GM23338 (cell line): ENCODE results near the gene NHERF1. TPM values are rescaled to one million over a fixed set of nuclear protein-coding genes. Genes with fewer than 3 reads are reported as not detected.

Experiments used
- ATAC-seq: fragments of 200-7000 bp; cut with Tn5 transposase; 3 replicates; pipeline ENCODE4 v1.9.1; 2020
- DNase-seq: peaks from one replicate; pipeline ENCODE4 v3.0.0-alpha.2; 2015; ENCODE audit warnings: low spot score
- H2AFZ ChIP-seq: fragments of 200-600 bp; sonication (generic); 2 replicates; pipeline ENCODE4 v1.8.0; 2016; ENCODE audit warnings: antibody characterized with exemption, mild to moderate bottlenecking, moderate library complexity
- H3F3A ChIP-seq: fragments of 200-600 bp; sonication (generic); replicated peaks from 2 replicates; pipeline ENCODE4 v1.8.0; 2017; ENCODE audit warnings: antibody characterized with exemption, mixed run types, low read depth
- H3K27ac ChIP-seq: fragments of 200-600 bp; sonication (generic); 2 replicates; pipeline ENCODE4 v1.6.1; 2016; ENCODE audit warnings: low read depth
- H3K27me3 ChIP-seq: fragments of 200-600 bp; sonication (generic); 2 replicates; pipeline ENCODE4 v1.8.0; 2016; ENCODE audit warnings: mild to moderate bottlenecking, mixed run types, moderate library complexity; ENCODE audit not compliant: insufficient read depth
- H3K36me3 ChIP-seq: fragments of 200-600 bp; sonication (generic); 2 replicates; pipeline ENCODE4 v1.8.0; 2016; ENCODE audit warnings: mild to moderate bottlenecking; ENCODE audit not compliant: insufficient read depth
- H3K4me1 ChIP-seq: fragments of 200-600 bp; sonication (generic); 2 replicates; pipeline ENCODE4 v1.8.0; 2016; ENCODE audit warnings: mild to moderate bottlenecking, moderate library complexity; ENCODE audit not compliant: insufficient read depth
- H3K4me2 ChIP-seq: fragments of 200-600 bp; sonication (generic); 2 replicates; pipeline ENCODE4 v1.7.1; 2017; ENCODE audit warnings: mixed run types
- H3K4me3 ChIP-seq: fragments of 200-600 bp; sonication (generic); 2 replicates; pipeline ENCODE4 v1.6.1; 2016; ENCODE audit warnings: mixed run types
- H3K79me2 ChIP-seq: fragments of 200-600 bp; sonication (generic); replicated peaks from 2 replicates; pipeline ENCODE4 v1.8.0; 2017; ENCODE audit warnings: mild to moderate bottlenecking; ENCODE audit not compliant: insufficient read depth
- H3K9me2 ChIP-seq: fragments of 200-600 bp; sonication (generic); 2 replicates; pipeline ENCODE4 v1.8.0; 2017; ENCODE audit not compliant: insufficient read depth
- H4K20me1 ChIP-seq: fragments of 200-600 bp; sonication (generic); replicated peaks from 2 replicates; pipeline ENCODE4 v1.8.0; 2017; ENCODE audit warnings: mild to moderate bottlenecking; ENCODE audit not compliant: insufficient read depth
- H3K27ac Mint-ChIP-seq: 2 replicates; pipeline ENCODE4 v1.8.0; 2020; ENCODE audit warnings: inconsistent platforms, mild to moderate bottlenecking, moderate library complexity, mixed read lengths
- H3K27me3 Mint-ChIP-seq: 3 replicates; pipeline ENCODE4 v1.8.0; 2022; ENCODE audit warnings: low read depth, mild to moderate bottlenecking, moderate library complexity, mixed read lengths, inconsistent platforms; ENCODE audit not compliant: insufficient read depth, poor library complexity
- H3K36me3 Mint-ChIP-seq: 3 replicates; pipeline ENCODE4 v1.8.0; 2021; ENCODE audit warnings: low read depth, mild to moderate bottlenecking, inconsistent platforms, moderate library complexity, mixed read lengths
- H3K4me1 Mint-ChIP-seq: 3 replicates; pipeline ENCODE4 v1.8.0; 2020; ENCODE audit warnings: mild to moderate bottlenecking, inconsistent platforms, mixed read lengths
- H3K4me3 Mint-ChIP-seq: 3 replicates; pipeline ENCODE4 v1.8.0; 2021; ENCODE audit warnings: moderate library complexity, mild to moderate bottlenecking, inconsistent platforms, mixed read lengths
- H3K9me3 Mint-ChIP-seq: 3 replicates; pipeline ENCODE4 v1.8.0; 2020; ENCODE audit warnings: moderate library complexity, mild to moderate bottlenecking, inconsistent platforms, mixed read lengths
- CREB1 ChIP-seq: fragments of 250-450 bp; sonication (Bioruptor Pico); IDR thresholded peaks from 2 replicates; pipeline ENCODE4 v1.5.0; 2020; ENCODE audit warnings: low read depth, mild to moderate bottlenecking, moderate library complexity
- ETS1 ChIP-seq: IDR thresholded peaks from 2 replicates; pipeline ENCODE4 v1.6.1; 2016; ENCODE audit warnings: antibody characterized with exemption
- EZH2 ChIP-seq: fragments of 200-600 bp; sonication (generic); IDR thresholded peaks from one replicate; pipeline ENCODE4 v1.8.0; 2017; ENCODE audit warnings: antibody characterized with exemption, mild to moderate bottlenecking, low read depth; ENCODE audit not compliant: unreplicated experiment
- EZH2phosphoT487 ChIP-seq: fragments of 200-600 bp; sonication (generic); IDR thresholded peaks from one replicate; pipeline ENCODE4 v1.8.1; 2018; ENCODE audit warnings: antibody characterized with exemption; ENCODE audit not compliant: unreplicated experiment
- JUNB ChIP-seq: IDR thresholded peaks from one replicate; pipeline ENCODE4 v1.6.1; 2016; ENCODE audit warnings: antibody characterized with exemption; ENCODE audit not compliant: unreplicated experiment
- NANOG ChIP-seq: IDR thresholded peaks from 2 replicates; pipeline ENCODE4 v1.6.1; 2016; ENCODE audit warnings: antibody characterized with exemption, borderline replicate concordance
- POLR2AphosphoS5 ChIP-seq: IDR thresholded peaks from 2 replicates; pipeline ENCODE4 v1.6.1; 2016; ENCODE audit warnings: antibody characterized with exemption, low read depth
- REST ChIP-seq: IDR thresholded peaks from one replicate; pipeline ENCODE4 v1.6.1; 2018; ENCODE audit warnings: antibody characterized with exemption; ENCODE audit not compliant: unreplicated experiment
- STAT1 ChIP-seq: IDR thresholded peaks from one replicate; pipeline ENCODE4 v1.6.1; 2016; ENCODE audit warnings: antibody characterized with exemption; ENCODE audit not compliant: unreplicated experiment
- ZNF114 ChIP-seq: fragments of 250-450 bp; sonication (Bioruptor Pico); IDR thresholded peaks from 2 replicates; pipeline ENCODE4 v1.5.0; 2020; ENCODE audit warnings: mild to moderate bottlenecking, moderate library complexity
- ZNF331 ChIP-seq: fragments of 250-450 bp; sonication (Bioruptor Pico); IDR thresholded peaks from 2 replicates; pipeline ENCODE4 v1.5.0; 2020; ENCODE audit warnings: low read depth, mild to moderate bottlenecking, moderate library complexity
- ZNF462 ChIP-seq: fragments of 250-450 bp; sonication (Bioruptor Pico); IDR thresholded peaks from 2 replicates; pipeline ENCODE4 v1.5.0; 2020; ENCODE audit warnings: mild to moderate bottlenecking, moderate library complexity
- polyA plus RNA-seq: library from polyadenylated mRNA; unstranded; fragments of >200 nt; fragmentation: Nextera tagmentation; extraction: Ambion mirVana; gene quantifications from 2 replicates; pipeline ENCODE4 v1.2.1, GENCODE V29; 2016
- total RNA-seq: library from RNA; depleted of rRNA; stranded (reverse); fragments of >200 nt; shearing (Covaris generic); gene quantifications from 2 replicates; pipeline ENCODE4 v1.2.3, GENCODE V29; 2014

The NHERF1 gene
- total and polyA plus RNA-seq, 2 experiments from 2014 or later: 48.8 to 100 TPM

- no peak for TF ChIP-seq NANOG
- no peak for TF ChIP-seq ZNF331 (CRISPR knock-in tag)
- no peak for TF ChIP-seq REST
- TF ChIP-seq POLR2AphosphoS5: no peak
- no peak for TF ChIP-seq JUNB
- no peak for TF ChIP-seq ZNF114 (CRISPR knock-in tag)
- TF ChIP-seq EZH2phosphoT487: no peak
- no peak for TF ChIP-seq CREB1
Measured at GRCh38 chr17:74763565-74764387, 15.3 kb downstream of the NHERF1 start (continued).

GRCh38 chr17:74764751-74765286 is 16.4 kb downstream of the NHERF1 start:
- peaks cover 19% of the 10 kb centered on the region for H3K27me3 Mint-ChIP-seq
- H3K9me3 Mint-ChIP-seq: no peaks in the 10 kb centered on the region
- Histone ChIP-seq H3K79me2 (peaks cover 19% of the 10 kb centered on the region; the same call in 1 of the 2 replicates), H3K27me3 (no peaks in the 10 kb centered on the region), H3K4me2 (no peak overlapping the region), H3F3A (no peaks in the 10 kb centered on the region), H3K36me3 (peaks cover 8% of the 10 kb centered on the region), H3K9me2 (no peaks in the 10 kb centered on the region), H3K27ac (no peak overlapping the region), H3K4me1 (peaks cover 17% of the 10 kb centered on the region), H2AFZ (no peak overlapping the region), H4K20me1 (peaks cover 17% of the 10 kb centered on the region), H3K4me3 (no peak overlapping the region)
- no peak overlapping the region; the same call in 2 of the 3 replicates for H3K4me3 Mint-ChIP-seq
- H3K4me1 Mint-ChIP-seq: peaks cover 35% of the 10 kb centered on the region
- H3K36me3 Mint-ChIP-seq: peaks cover 19% of the 10 kb centered on the region
- H3K27ac Mint-ChIP-seq: no peak overlapping the region
- ATAC-seq (no peak), DNase-seq (no peak)
- no peak for TF ChIP-seq ZNF462 (CRISPR knock-in tag)
- no peak for TF ChIP-seq POLR2AphosphoS5
- TF ChIP-seq ETS1: no peak
- no peak for TF ChIP-seq STAT1
- TF ChIP-seq CREB1: no peak
- TF ChIP-seq NANOG: no peak
- TF ChIP-seq EZH2phosphoT487: no peak
- no peak for TF ChIP-seq ZNF331 (CRISPR knock-in tag)
- TF ChIP-seq JUNB: no peak
- no peak for TF ChIP-seq EZH2
- no peak for TF ChIP-seq ZNF114 (CRISPR knock-in tag)
